Renal pelvis (tissue), 4 donors: ENCODE measurements around the gene FAM170B. TPM values are rescaled to one million over a fixed set of nuclear protein-coding genes. Genes with fewer than 3 reads are reported as not detected.

Source experiments
- DNase-seq: peaks from one replicate; pipeline ENCODE4 v3.0.0-alpha.2; 2013
- polyA plus RNA-seq, 3 donors: library from polyadenylated mRNA; unstranded; fragments of 120-200 nt; gene quantifications; one replicate each; pipeline ENCODE4 v1.2.1, GENCODE V29; 2013; ENCODE audit not compliant: insufficient read length in 3 of 3

Gene FAM170B
- polyA plus RNA-seq, 3 donors: not detected

- no peak for DNase-seq
Measured at GRCh38 chr10:49128854-49129253, 5.0 kb downstream of the FAM170B start.

- DNase-seq: no peak
Measured at GRCh38 chr10:49123981-49124950, 9.6 kb downstream of the FAM170B start.

DNA sequence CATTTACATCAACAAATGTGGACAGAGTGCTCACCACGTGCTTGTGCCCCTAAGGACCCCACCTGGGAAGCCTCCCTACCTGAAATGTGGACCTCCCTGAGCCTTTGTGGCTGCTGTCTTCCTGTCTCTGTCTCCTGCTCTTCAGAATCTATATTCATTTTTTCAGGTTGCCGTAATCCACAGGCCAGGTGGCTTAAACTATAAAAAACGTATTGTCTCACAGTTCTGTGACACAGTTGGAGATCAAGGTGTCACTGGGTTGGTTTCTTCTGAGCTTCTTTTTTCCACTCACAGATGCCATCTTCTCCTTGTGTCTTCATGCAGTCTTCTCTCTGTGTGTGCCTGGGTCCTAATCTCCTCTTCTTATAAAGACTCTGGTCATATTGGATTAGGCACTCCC, 12.9 kb downstream of the FAM170B start:
- no peak for DNase-seq

DNA sequence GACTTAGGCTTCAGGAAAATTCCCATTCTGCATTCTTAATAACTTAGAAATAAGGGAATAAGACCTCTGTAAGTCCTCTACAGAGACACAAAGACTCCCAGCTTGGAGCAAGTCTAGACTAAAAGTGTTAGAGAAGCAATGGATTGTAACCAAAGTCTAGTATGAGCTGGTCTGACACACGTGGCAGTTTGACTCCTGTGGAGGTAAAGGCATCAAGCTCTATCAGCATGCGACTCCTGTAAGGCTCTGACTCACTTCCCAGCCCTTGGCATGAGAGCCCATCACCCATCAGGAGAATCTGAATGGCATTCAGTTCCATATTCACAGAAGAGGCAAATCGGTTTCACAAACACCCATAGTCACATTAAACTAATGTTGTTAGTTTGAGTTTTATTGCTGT, 14.1 kb downstream of the FAM170B start:
- DNase-seq: no peak

DNA sequence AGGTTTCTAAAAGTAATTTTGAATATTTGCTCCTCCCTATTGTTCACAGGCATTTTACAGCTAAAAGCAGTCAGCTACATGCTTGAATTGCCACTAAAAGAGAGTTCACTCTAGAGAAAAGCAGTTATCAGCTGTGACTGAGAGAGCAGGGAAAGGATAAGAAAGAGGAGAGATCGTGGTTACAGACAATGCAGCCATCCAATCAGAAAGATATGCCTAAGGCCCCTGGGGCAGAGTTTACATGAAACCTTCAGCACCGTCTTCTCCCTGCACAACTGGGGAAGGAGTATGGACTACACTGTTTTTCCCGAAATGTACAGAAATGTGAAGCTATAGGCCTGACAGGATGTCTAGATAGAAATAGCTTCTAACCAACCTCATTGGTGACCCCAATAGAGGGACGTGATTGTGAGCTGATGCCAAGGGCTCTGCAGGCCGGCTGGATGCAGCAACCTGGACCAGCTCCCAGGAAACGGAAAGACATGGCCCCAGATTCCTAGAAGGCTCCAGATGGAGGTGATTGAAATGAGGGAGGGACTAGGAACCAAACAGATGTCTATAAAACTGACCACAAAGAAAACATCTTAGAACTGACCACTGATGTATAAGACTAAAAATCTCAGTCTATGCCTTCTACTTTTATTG, 15.3 kb downstream of the FAM170B start:
- no peak for DNase-seq

GRCh38 chr10:49117376-49118070, 16.3 kb downstream of the FAM170B start:
- no peak for DNase-seq

DNA sequence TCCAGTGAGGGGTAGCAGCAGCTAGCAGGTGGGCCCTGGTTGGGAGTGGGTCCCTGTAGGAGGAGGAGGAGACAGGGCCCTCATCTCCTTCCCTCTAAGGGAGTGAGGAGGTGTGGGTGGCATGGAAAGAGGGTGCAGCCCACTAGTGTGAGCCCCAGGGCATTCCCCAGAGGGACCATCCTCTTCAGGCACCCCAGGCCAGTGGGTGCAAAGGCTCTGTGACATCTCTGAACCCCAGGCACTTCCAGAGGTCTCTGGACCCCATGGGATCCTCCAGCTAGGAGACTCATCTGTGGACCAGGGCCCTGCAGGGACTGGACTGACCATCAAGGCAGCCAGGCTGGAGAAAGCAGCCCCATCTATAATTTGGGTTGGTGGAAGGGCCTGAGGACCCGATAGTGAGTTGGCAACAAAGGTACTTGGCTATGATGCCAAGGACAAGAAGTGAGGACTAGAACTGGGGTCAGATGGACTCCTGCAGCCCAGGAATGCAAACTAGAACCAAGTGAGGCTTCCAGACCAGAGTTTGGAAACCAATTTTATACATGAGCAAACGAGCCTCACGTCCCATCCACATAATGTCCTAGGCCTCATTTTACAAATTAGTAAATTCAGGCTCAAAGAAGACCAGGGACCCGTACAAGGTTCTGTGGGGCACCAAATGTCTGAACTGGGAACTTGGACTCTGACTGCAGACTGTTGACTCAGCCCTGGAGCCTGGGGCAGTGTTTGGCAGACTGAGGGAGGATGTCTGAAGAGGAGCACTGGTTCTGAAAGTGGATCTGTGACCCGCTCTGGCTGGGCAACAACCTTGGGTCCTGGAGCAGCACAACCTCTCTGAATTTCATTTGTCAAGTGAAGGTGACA, 17.1 kb downstream of the FAM170B start:
- no peak for DNase-seq

DNA sequence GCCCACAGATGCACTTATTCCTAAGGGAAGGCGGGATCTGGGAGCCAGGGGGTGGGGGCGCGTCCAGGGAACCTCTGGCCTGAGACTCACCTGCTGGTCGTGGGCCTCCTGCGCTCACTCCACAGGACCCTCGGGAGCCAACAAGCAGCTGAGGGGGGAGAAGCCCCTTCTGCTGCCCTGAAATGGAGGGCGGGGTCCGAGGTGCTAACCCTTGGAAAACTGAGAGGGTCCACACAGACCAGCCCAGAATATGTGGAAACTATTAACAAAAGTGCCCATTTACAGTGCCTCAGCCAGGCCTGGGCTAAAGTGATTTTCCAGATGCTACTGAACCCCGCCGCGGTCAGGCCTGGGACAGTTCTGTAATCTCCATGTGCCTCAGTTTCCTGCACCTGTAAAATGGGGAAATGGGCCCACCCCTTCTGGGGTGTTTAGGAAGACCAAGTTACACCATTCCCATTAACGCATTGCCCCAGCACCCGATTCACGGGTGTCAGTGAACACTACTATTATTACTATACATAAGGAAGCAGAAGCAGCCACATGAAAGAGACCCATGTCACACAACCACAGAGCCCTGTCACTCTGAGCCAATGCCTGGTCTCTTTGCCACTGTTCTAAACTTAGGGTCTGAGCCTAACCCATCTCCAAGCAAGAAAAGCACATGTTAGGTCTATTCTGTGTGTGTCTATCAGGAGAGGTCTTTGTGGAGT, 17.9 kb downstream of the FAM170B start:
- no peak for DNase-seq

GRCh38 chr10:49115015-49115795, 18.6 kb downstream of the FAM170B start, which contains the start of gene VSTM4:
Gene VSTM4, minus strand, starts transcription at chr10:49115522. Its CDS starts 37 bp downstream, at chr10:49115485.
- no peak for DNase-seq

DNA sequence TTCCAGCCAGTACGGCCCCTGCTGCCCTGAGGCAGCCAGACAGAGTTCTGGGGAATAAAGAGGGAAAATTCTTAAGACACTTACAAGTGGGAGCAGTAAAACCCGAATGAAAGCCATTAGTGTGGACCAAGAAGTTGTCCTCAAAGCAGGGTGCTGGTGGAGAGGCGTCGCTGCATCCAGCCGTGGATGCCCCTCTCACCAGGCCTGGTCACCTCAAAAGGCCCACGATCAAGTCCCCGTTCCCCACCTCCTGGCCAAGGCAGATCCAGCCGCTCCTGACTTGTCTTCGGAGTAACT, 19.2 kb downstream of the FAM170B start:
- DNase-seq: no peak

DNA sequence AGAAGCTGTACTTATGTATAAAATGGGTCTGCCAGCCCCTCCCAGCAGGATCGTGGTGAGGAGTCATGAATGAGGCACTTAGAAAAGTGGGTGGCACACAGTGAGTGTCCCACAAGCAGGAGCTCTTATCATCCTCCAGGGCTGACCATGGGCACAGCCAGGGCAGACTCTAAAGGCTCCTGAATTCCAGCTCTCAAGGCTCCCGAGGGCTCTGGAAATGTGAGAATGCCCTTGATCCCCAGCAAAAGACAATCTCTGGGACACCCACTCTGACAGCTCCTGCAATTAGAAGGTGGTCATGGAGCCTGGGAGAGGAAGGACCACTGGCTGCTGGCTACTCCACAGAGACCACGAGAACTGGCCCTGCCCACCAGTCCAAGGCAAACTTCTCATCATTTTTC, 20.1 kb downstream of the FAM170B start:
- no peak for DNase-seq

- DNase-seq: no peak
Measured at GRCh38 chr10:49112851-49113250, 21.0 kb downstream of the FAM170B start.

GRCh38 chr10:49112098-49112497, 21.7 kb downstream of the FAM170B start:
- DNase-seq: no peak

DNA sequence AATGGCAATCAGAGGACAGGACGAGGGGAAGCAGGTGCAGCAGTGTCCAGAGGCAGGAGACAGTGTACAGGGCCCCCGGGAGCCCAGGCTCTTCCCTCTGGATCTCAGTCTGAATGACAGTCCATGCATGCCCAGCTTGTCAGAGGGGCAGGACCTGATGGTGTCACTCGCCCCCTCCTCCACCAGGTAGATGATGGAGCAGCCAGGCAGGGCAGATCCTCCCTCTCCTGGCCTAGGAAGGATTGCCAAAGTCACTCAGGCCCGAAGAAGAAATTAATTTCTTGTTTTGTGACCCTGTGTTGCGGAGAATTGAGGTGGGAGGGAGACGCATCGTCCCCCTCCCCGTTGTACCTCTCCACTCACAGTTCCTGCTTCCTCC, 22.5 kb downstream of the FAM170B start:
- DNase-seq: no peak

- DNase-seq: no peak
Measured at GRCh38 chr10:49110684-49111319, 23.0 kb downstream of the FAM170B start.

- peak; percentile 79 for DNase-seq
Measured at GRCh38 chr10:49109669-49110340, 24.0 kb downstream of the FAM170B start.

DNA sequence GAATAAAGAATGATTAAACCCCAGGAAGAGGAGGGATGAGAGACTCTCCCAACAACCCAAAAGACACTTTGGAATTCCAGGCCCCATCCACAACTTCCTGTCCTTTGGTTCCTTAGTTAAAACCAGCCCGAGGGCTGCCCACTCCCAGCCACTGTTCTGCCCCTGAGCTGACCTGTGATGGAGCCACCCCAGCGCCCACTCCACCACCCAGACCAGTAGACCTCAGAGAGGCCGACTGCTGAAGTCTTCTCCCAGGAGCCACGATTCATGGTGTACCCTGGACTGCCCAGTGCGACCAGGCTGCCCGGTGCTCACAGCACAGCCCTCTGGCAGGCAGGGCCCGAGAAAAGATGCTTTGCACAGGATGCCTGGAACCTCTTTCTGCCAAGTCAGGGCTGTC, 25.2 kb downstream of the FAM170B start:
- DNase-seq: no peak

- DNase-seq: no peak
Measured at GRCh38 chr10:49107887-49108267, 25.9 kb downstream of the FAM170B start.
